Right renal cortex interstitium (tissue), 3 donors: ENCODE results near the gene TMEM94. TPM values are rescaled to one million over a fixed set of nuclear protein-coding genes. Genes with fewer than 3 reads are reported as not detected.

Source experiments
- DNase-seq, 3 donors: peaks; one replicate each; pipeline ENCODE4 v3.0.0-alpha.2; 2013; ENCODE audit warnings: low read depth in 3 of 3, low spot score in 2 of 3
- polyA plus RNA-seq, 3 donors: library from polyadenylated mRNA; unstranded; fragments of 120-200 nt; gene quantifications; one replicate each; pipeline ENCODE4 v1.2.1, GENCODE V29; 2013; ENCODE audit not compliant: insufficient read length in 3 of 3

The TMEM94 gene
- polyA plus RNA-seq, 3 donors = 79.0 to 91.0 (median 80.9) TPM

DNA sequence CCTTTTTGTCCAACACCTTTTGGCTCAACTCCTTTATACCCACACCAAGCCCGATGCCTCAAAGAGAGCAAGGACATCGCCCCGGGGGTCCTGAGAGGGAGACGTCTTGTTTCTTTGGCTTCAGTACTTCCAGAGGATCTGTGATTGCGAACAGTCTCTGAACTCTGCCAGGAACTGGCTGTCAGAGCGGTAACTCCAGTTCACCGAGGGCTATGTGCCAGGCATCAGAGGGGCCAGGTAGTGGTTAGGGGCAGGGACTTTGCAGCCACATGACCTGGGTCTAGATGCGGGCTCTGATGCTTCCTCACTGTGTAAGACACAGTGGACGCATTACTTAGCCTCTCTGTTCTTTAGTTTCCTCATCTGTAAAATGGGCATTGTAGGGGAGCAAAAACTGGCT lies 90.7 kb downstream of the TMEM94 start:
- no peak for DNase-seq

DNA sequence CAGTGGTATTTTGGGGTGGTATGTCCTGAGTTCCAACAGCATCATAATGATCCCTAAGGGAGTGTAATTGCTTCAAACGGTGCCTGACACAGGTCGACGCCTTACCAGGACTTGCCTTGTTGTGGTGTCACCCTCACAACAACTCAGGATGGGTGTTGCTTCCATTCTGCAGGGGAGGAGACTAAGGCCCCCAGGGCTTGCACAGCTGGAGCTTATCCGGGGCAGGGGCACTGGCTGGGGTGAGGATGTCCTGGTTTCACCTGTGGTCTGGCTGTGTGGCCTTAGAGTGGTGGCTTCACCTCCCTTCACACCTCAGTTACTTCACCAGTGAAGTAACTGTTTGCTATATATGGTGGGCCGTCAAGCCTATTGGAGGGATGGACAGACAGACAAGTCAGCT lies 92.4 kb downstream of the TMEM94 start:
- DNase-seq = no peak

Other genes with a start within 250 kb of the TMEM94 start
- 10 to 100 TPM; 36.1 to 45.8 (median 38.3) TPM for gene GGA3, start 195.0 kb upstream of the TMEM94 start, polyA plus RNA-seq
- gene MRPS7, start 194.8 kb upstream of the TMEM94 start, polyA plus RNA-seq = 10 to 100 TPM; 78.7 to 87.0 (median 84.2) TPM
- 10 to 100 TPM; 20.0 to 23.3 (median 22.4) TPM for gene MIF4GD, start 185.4 kb upstream of the TMEM94 start, polyA plus RNA-seq
- gene SLC25A19, start 167.2 kb upstream of the TMEM94 start, polyA plus RNA-seq = 10 to 100 TPM in 1 of 3 donors, 1 to 10 TPM in 2; 5.6 to 10.8 (median 7.4) TPM
- 100 to 1,000 TPM; 102 to 107 (median 106) TPM for gene GRB2, start 51.0 kb upstream of the TMEM94 start, polyA plus RNA-seq
- 10 to 100 TPM; 27.2 to 31.2 (median 29.0) TPM for gene CASKIN2, start 58.9 kb downstream of the TMEM94 start, polyA plus RNA-seq
- gene TSEN54, start 59.9 kb downstream of the TMEM94 start, polyA plus RNA-seq = 10 to 100 TPM; 36.2 to 43.6 (median 43.2) TPM
- 10 to 100 TPM; 35.4 to 50.0 (median 40.0) TPM for gene LLGL2, start 69.1 kb downstream of the TMEM94 start, polyA plus RNA-seq
- 100 to 1,000 TPM in 1 of 3 donors, 10 to 100 TPM in 2; 78.7 to 127 (median 88.6) TPM for gene MYO15B, start 131.2 kb downstream of the TMEM94 start, polyA plus RNA-seq
- gene SMIM5, start 176.8 kb downstream of the TMEM94 start, polyA plus RNA-seq = 1 to 10 TPM; 3.7 to 5.4 (median 4.3) TPM
- 10 to 100 TPM; 29.3 to 33.5 (median 32.7) TPM for gene RECQL5, start 210.5 kb downstream of the TMEM94 start, polyA plus RNA-seq
- gene SAP30BP, start 210.7 kb downstream of the TMEM94 start, polyA plus RNA-seq = 100 to 1,000 TPM in 1 of 3 donors, 10 to 100 TPM in 2; 93.0 to 105 (median 93.7) TPM